Thymus (tissue), 11 donors: ENCODE measurements around the gene CA11. TPM values are rescaled to one million over a fixed set of nuclear protein-coding genes. Genes with fewer than 3 reads are reported as not detected.
"Not testable (repeated sequence)": the region's sequence is repeated elsewhere in the genome, so short reads cannot be mapped to it uniquely, and the experiment has no call there.

Experiments used
- DNase-seq, 9 donors: peaks; one replicate each; pipeline ENCODE4 v3.0.0-alpha.2; 2013; ENCODE audit warnings: low spot score in 9 of 9, low read depth in 6 of 9, missing footprints in 1 of 9
- H3K27ac ChIP-seq, 2 donors: one replicate each; pipeline ENCODE4 v1.5.1; 2013; ENCODE audit warnings: control low read depth in 1 of 2, low read depth in 1 of 2, low read length in 1 of 2, mild to moderate bottlenecking in 1 of 2, moderate library complexity in 1 of 2
- H3K27me3 ChIP-seq, 2 donors: one replicate each; pipeline ENCODE4 v1.5.1; 2013; ENCODE audit warnings: low read length in 1 of 2; ENCODE audit not compliant: control insufficient read depth in 2 of 2, insufficient read depth in 1 of 2
- H3K36me3 ChIP-seq, 2 donors: one replicate each; pipeline ENCODE4 v1.5.1; 2013; ENCODE audit warnings: low read length in 1 of 2, mild to moderate bottlenecking in 1 of 2, moderate library complexity in 1 of 2; ENCODE audit not compliant: control insufficient read depth in 2 of 2, insufficient read depth in 2 of 2
- H3K4me1 ChIP-seq, 2 donors: one replicate each; pipeline ENCODE4 v1.5.1; 2013; ENCODE audit warnings: low read length in 2 of 2; ENCODE audit not compliant: control insufficient read depth in 2 of 2, insufficient read depth in 2 of 2
- H3K4me3 ChIP-seq, 2 donors: one replicate each; pipeline ENCODE4 v1.5.1; 2013; ENCODE audit warnings: low read length in 2 of 2, control low read depth in 1 of 2, mild to moderate bottlenecking in 1 of 2
- H3K9me3 ChIP-seq, 2 donors: one replicate each; pipeline ENCODE4 v1.5.1; 2013; ENCODE audit warnings: low read length in 1 of 2, mild to moderate bottlenecking in 1 of 2; ENCODE audit not compliant: control insufficient read depth in 2 of 2, insufficient read depth in 1 of 2
- whole genome bisulfite sequencing: extraction: QIAGEN DNeasy Blood & Tissue Kit; methylation state at CpG from one replicate; pipeline ENCODE4 v1.1.7; 2013; 5-methylcytosine and 5-hydroxymethylcytosine counted together
- polyA plus RNA-seq: library from polyadenylated mRNA; stranded (reverse); fragments of 200-250 nt; gene quantifications from one replicate; pipeline ENCODE4 v1.2.3, GENCODE V29; 2013
- total RNA-seq: library from RNA; stranded (reverse); fragments of 120-200 nt; gene quantifications from one replicate; pipeline ENCODE4 v1.2.4, GENCODE V29; 2013
- donor health status: healthy.

Gene CA11
- total and polyA plus RNA-seq, 2 donors, result 9.8 to 15.3 TPM

GRCh38 chr19:48681127-48681470 lies 35.1 kb upstream of the CA11 start:
- Histone ChIP-seq H3K9me3 (peaks cover 0 to 4% of the 10 kb centered on the region in 2 donors), H3K27ac (peak overlapping the region in 1 of 2 donors; percentile 65), H3K36me3 (no peaks in the 10 kb centered on the region), H3K27me3 (no peaks in the 10 kb centered on the region), H3K4me1 (peaks cover 15 to 19% of the 10 kb centered on the region in 2 donors), H3K4me3 (no peak overlapping the region)
- 34% methylated on average over 7 of the region's 7 CpGs for WGBS
- DNase-seq, result peak in 5 of 9 donors; percentile 21 to 74 (median 34)

DNA sequence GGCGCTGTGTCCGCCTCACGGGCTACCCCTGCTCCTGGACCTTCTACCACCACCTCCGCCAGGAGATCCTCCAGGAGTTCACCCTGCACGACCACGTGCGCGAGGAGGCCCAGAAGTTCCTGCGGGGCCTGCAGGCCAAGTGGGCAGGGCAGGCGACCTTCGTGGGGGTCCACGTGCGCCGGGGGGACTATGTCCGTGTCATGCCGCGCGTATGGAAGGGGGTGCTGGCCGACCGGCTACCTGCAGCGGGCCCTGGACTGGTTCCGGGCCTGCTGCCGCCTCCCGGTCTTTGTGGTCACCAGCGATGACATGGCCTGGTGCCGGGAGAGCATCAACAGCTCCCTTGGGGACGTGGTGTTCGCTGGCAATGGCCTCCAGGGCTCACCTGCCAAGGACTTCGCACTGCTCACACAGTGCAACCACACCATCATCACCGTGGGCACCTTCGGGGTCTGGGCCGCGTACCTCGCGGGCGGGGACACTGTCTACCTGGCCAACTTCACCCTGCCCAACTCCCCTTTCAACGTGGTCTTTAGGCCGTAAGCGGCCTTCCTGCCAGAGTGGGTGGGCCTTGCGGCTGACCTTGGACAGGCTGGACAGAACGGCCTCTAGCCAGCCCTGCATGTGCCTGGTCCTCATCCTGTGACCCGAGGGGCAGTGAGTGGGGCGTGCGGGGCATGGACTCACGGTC lies 34.6 kb upstream of the CA11 start:
- Histone ChIP-seq H3K27me3 (no peaks in the 10 kb centered on the region), H3K36me3 (no peaks in the 10 kb centered on the region), H3K9me3 (peaks cover 0 to 4% of the 10 kb centered on the region in 2 donors), H3K27ac (peak overlapping the region in 1 of 2 donors; percentile 62), H3K4me1 (peaks cover 15 to 23% of the 10 kb centered on the region in 2 donors), H3K4me3 (no peak overlapping the region)
- DNase-seq, result no peak
- WGBS, result 93% methylated on average over 45 of the region's 45 CpGs

- not testable (repeated sequence) for H3K27me3 ChIP-seq, H3K4me3 ChIP-seq, H3K36me3 ChIP-seq, H3K9me3 ChIP-seq, DNase-seq, H3K27ac ChIP-seq
- WGBS, result 99% methylated on average over 18 of the region's 19 CpGs
- H3K4me1 ChIP-seq, result peaks cover 18 to 28% of the 10 kb centered on the region in 2 donors
Measured at GRCh38 chr19:48680006-48680405, 34.0 kb upstream of the CA11 start.

GRCh38 chr19:48678201-48678600 lies 32.2 kb upstream of the CA11 start:
- DNase-seq, result no peak
- H3K4me1 ChIP-seq, result peaks cover 19 to 28% of the 10 kb centered on the region in 2 donors
- peaks cover 0 to 4% of the 10 kb centered on the region in 2 donors for H3K9me3 ChIP-seq
- H3K27ac ChIP-seq, result no peak overlapping the region
- H3K4me3 ChIP-seq, result no peak overlapping the region
- no peaks in the 10 kb centered on the region for H3K36me3 ChIP-seq
- WGBS, result 93% methylated on average over 4 of the region's 4 CpGs
- peaks cover 0 to 16% of the 10 kb centered on the region in 2 donors for H3K27me3 ChIP-seq

- no peak overlapping the region for H3K4me3 ChIP-seq
- WGBS, result 97% methylated on average over 13 of the region's 13 CpGs
- DNase-seq, result no peak
- peak overlapping the region in 1 of 2 donors; percentile 51 for H3K27ac ChIP-seq
- H3K27me3 ChIP-seq, result peaks cover 0 to 29% of the 10 kb centered on the region in 2 donors
- peaks cover 19 to 25% of the 10 kb centered on the region in 2 donors for H3K4me1 ChIP-seq
- H3K36me3 ChIP-seq, result no peaks in the 10 kb centered on the region
- peaks cover 0 to 4% of the 10 kb centered on the region in 2 donors for H3K9me3 ChIP-seq
Measured at GRCh38 chr19:48676887-48677286, 30.9 kb upstream of the CA11 start.

DNA sequence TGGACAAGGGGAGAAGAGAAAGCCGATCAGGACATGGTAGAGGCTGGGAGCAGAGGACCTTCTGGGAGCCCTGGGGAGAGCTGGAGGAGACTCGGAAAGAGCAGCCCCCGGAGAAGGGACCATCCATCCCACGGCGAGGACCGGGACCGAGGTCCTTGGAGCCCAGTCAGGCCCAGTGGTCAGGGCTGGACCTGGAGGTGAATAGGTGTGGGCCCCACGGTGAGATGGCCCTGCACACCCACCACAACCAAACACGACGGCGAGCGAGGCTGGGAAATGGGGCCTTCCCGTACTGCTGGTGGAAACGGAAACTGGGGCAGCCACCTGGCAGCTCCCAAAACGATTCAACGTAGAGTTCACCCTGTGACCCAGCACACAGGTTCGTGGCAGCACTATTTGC lies 30.5 kb upstream of the CA11 start:
- H3K9me3 ChIP-seq, result peaks cover 0 to 4% of the 10 kb centered on the region in 2 donors
- 94% methylated on average over 17 of the region's 17 CpGs for WGBS
- no peak for DNase-seq
- H3K27ac ChIP-seq, result peak overlapping the region in 1 of 2 donors; percentile 51
- H3K4me1 ChIP-seq, result peaks cover 18 to 21% of the 10 kb centered on the region in 2 donors
- H3K4me3 ChIP-seq, result no peak overlapping the region
- no peaks in the 10 kb centered on the region for H3K36me3 ChIP-seq
- H3K27me3 ChIP-seq, result peaks cover 0 to 29% of the 10 kb centered on the region in 2 donors

DNA sequence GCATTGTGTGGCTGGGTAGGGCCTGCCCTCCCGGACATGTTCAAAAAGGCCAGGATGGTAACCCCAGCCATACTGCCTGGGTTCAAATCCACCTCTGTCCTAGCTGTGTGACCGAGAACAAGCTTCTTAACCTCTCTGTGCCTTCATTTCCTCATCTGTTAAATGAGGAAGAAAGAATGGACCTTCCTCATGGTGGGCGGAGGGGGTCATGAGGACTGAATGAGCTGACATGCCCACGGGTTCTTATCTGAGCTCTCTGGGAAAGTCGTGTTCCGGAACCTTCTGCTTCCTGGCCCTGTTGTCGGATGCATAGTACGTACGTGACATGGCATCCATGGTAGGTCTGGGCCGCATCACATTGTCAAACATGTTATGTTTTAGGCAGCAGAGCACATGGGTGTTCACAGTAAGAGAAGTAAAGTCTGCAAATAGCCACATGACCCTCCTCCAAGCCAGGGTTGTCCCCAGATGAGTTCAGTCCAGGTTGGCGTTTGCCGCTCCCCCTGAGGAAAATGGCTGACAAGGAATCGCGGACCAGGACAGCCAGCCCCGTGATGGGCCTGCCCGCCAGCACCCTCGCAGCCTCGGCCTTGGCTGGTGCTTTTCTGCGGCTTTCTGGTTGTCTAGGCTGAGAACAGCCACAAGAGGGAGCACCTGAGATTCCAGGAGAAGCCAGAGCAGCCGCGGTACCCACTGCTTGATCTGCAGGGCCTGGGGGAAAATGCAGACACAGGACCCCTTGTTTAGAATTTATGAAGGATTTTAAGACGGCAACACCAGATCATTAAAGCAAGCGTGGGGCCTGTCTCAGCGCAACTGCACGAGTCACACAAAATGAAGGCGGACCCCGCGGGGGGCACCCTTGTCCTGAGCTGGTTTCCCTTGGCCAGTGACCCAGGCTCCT lies 29.2 kb upstream of the CA11 start:
- peak; percentile 44 to 91 (median 77) for DNase-seq
- Histone ChIP-seq H3K4me1 (peaks cover 7 to 10% of the 10 kb centered on the region in 2 donors), H3K9me3 (peaks cover 0 to 4% of the 10 kb centered on the region in 2 donors), H3K36me3 (no peaks in the 10 kb centered on the region), H3K27ac (no peak overlapping the region), H3K4me3 (no peak overlapping the region), H3K27me3 (peaks cover 0 to 31% of the 10 kb centered on the region in 2 donors)
- WGBS, result 49% methylated on average over 28 of the region's 28 CpGs

GRCh38 chr19:48674216-48674809 lies 28.3 kb upstream of the CA11 start:
- Histone ChIP-seq H3K36me3 (no peaks in the 10 kb centered on the region), H3K4me3 (no peak overlapping the region), H3K27me3 (peaks cover 0 to 31% of the 10 kb centered on the region in 2 donors), H3K27ac (no peak overlapping the region), H3K4me1 (peaks cover 7 to 10% of the 10 kb centered on the region in 2 donors), H3K9me3 (no peaks in the 10 kb centered on the region)
- no peak for DNase-seq
- WGBS, result 92% methylated on average over 19 of the region's 19 CpGs
